GM19455 (cell line): Measurements from ENCODE around the gene TBCC.

Source experiments
- ATAC-seq: cut with Tn5 transposase; IDR thresholded peaks from one replicate; pipeline ENCODE4 v1.9.1; 2021; ENCODE audit not compliant: unreplicated experiment

The TBCC gene

DNA sequence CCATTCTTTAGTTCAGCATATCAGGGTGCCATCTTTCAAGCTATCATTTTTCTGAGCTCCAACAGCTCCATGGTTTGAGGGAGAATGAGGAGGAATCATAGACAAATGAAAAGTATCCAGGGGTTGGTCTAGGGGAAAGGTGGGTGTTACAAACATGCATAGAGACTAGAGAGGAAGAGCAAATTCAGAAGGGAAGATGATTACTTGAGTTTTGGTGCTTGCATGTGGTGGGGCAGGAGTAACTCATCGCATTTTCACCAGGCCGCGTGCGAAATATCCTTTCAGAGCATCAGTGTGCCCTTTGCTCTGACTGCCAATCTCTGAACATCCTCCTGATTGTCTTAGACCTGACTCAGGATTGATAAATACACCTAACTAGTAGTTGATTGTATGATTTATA lies 28.3 kb upstream of the TBCC start:
- ATAC-seq = no peak

DNA sequence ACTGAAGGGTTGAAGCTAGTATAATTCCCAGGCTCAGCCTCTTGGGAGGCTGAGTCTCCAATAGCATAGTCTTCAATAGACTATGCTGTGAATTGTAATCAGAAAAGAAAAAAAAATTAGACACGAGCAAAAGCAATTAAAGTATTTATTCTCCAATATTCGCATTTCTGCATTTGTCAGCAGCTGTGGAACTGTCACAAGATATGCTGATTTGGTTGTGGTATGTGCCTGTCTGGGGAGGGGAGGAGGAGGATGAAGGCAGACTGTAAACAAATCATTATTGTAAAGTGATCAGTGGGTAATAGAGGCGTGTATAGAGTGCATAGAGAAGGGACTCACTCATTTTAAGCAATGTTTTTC lies 25.8 kb upstream of the TBCC start:
- no peak for ATAC-seq

DNA sequence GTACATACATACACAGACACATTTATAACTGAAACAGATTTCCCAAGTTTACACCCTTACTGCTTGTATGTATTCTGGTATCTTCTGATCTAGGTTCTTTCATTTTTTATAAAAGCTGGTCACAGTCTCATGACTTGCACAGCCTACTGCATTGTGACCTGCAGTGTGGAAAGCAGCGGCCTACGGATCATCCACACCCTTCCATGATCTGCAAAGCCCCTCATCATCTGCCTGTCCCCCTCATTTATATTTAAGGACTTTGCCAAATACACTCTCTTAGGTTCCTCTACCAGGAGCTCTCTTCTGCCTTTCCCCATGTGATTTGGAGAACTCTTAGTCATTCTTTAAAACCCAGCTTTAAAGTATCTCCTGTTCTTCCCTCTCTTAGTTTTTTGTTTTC lies 23.9 kb upstream of the TBCC start:
- ATAC-seq = no peak

DNA sequence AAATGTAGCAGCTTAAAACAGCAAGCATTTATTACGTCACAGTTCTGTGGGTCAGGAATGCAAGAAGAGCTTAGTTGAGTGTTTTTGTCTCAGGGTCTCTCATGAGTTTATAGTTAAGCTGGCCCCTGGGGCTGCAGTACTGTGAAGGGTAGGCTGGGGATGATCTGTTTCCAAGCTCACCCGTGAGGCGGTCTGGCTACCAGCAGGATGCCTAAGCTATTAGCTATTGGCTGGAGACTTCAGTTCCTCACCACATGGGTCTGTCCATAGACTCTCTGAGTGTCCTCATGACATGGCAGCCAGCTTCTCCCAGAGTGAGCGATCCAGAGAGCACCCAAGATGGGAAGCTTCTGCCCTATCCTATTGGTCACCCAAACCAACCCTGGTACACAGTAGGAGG lies 23.1 kb upstream of the TBCC start:
- no peak for ATAC-seq

DNA sequence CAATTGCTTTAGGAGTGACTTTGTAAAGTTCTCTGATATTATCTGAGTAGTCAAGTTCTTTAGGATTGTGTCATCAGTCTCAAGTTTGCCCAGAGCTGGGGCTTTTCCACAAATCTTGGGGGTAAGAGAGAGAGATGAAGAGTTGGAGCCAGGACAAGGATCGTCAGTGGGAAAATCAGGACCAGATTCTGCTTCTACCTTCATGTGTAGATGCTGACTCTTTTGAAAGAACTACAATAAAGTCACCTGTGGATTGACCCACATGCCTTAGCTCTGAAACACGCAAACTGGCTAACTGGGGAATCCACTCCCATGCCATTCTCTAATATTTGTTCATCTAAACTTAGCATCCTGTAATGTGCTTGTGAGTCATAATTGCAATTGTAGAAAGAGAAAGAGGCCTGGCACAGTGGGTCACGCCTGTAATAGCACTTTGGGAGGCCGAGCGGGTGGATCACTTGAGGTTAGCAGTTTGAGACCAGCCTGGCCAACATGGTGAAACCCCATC lies 20.3 kb upstream of the TBCC start:
- no peak for ATAC-seq

DNA sequence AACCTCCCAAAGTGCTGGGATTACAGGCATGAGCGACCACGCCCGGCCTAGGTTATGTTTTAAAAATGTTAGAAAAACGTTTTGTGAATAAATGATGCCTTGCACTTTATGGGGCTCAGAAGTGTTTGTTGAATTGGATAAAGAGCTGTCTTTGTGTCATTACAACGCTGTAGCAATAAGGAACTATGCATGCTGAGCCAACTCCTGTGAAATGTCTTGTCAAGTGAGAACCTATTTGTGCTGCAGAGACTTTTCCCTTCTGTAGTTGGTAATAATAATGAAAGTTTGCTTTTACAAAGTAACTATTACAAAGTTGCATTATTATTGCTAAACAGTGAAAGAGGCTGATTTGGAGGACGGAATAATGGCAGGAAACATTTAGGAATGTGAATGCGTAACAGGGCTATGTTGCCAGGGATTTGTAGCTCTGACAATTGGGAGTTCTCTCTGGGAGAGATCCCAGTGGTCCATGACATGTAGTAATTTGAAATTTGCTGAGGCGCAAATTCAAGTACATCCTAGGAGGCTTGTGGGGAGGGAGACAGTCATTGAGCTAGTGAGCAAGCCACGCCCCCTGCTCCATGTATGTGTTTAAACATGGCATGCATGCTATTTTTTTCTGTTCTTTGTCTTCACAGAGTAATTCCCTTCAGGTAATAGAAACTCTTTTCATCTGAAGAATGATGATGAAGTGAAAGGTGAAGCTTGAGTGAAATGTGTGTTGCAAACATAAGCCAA lies 19.2 kb upstream of the TBCC start:
- no peak for ATAC-seq

DNA sequence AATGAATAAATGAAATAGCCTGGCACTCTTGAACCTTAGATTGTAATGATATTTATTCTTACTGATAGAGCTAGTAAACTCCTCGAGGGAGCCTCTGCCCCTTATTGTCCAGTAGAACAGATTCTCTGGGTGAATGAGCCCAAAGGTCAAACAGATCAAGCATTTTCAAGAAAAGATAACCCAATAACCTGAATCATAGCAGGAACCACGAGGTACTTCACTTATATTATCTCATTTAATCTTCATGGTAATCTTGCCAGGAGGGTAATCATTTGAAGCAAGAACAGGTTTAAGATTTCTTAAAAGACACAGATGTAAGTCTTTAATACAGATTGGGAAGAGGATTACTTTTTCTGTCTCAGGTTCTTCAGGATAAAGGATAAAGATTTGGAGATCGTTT lies 17.0 kb upstream of the TBCC start:
- ATAC-seq = no peak

DNA sequence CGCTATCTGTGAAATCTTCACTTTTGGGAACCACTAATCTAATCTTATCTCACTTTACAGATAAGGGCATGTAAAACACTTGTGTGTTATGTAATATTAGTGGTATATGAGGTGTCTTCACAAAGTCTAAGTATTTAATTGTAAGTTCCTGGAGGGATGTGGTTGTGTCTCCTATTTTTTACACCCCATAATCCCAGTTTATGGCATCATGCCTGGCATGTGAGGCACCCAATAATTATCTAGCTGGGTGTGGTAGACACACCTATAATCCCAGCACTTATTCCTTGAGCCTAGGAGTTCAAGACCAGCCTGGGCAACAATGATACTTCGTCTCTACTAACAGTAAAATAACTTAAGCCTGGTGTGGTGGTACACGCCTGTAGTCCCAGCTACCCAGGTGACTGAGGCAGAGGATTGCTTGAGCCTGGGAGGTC lies 16.5 kb upstream of the TBCC start:
- ATAC-seq = no peak

DNA sequence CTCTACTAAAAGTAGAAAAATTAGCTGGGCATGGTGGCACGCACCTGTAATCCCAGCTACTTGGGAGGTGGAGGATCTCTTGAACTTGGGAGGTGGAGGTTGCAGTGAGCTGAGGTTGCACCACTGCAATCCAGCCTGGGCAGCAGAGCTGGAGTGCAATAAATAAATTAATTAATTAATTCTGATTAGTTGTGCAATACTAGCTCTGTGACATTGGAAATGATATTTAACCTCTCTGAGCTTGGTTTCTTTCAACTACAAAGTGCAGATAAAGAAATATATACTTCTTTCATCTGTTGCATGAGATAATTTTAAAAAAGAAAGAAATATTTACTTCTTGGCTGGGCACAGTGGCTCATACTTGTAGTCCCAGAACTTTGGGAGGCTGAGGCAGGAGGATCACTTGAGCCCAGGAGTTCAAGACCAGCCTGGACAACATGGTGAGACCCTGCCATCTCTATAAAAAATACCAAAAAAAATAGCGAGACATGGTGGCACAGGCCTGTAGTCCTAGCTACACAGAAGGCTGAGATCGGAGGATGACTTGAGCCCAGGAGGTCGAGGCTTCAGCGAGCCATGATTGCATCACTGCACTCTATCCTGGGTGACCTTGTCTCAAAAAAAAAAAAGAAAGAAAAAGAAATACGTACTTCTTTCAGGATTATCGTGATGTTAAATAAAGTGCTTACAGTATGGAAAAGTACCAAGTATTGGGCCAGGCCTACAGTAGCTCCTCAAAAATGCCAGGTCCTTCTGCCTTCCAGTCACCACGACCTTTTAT lies 15.6 kb upstream of the TBCC start:
- no peak for ATAC-seq

DNA sequence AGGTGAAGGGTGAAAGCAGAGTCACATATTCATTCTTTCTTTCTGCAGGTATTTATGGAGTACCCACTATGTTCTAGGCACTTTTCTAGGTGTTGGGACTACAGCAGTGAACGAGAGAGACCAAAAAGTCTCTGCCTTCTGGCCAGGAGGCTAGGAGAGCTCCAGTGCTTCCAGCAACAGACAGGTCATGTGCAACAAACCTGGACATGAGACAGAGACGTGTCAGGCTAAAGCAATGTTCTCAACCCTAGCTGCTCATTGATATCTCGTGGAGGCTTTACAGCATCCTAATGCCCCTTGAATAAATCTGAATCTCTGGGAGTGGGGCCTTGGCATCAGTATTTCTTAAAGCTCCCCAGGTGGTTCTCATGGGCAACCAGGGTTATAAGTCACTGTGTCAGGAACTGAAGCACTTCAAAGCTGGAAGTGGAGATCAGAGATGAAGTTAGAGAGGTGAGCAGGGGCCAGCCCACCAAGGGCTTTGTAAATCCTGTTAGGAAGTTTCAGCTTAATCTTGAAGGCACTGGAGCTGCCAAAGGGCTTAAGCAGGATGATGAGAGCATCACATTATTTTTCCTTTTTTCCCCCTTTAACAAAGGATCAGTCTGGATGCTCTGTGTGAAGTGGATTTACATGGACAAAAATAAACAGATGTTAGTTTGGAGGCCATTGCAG lies 13.0 kb upstream of the TBCC start:
- ATAC-seq = no peak

DNA sequence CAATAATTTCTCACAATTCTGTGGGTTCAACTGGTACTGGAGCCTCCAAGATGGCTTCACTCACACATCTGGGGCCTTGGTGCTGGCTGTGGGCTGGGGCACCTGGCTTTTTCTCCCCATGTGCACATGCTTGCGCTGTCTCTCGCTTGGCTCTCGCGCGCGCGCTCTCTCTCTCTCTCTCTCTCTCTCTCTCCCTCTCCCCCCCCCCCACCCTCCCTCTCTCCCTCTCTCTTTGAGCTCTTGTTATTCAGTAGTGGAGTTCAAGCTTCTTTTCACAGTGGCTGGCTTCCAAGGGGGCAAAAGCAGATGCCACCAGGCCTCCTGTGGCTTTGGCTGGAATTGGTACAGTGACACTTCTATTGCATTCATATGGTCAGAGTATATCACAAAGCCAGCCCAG lies 10.8 kb upstream of the TBCC start:
- no peak for ATAC-seq

DNA sequence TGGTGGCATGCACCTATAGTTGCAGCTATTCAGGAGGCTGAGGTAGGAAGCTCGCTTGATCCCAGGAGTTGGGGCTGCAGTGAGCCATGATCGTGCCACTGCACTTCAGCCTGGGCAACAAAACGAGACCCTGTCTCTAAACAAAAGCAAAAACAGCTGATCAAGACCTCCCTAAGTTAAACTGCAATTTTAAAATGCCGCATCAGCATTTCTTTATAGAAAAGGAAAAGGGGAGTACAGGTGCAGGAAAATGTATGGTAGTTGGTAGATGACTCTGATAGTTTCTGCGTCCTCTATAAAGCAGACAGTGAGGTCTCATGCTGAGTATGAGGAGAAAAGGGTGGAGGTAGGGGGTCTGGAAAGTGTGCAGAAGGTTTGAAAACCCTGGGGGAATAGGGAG lies 8.9 kb upstream of the TBCC start:
- ATAC-seq = no peak

DNA sequence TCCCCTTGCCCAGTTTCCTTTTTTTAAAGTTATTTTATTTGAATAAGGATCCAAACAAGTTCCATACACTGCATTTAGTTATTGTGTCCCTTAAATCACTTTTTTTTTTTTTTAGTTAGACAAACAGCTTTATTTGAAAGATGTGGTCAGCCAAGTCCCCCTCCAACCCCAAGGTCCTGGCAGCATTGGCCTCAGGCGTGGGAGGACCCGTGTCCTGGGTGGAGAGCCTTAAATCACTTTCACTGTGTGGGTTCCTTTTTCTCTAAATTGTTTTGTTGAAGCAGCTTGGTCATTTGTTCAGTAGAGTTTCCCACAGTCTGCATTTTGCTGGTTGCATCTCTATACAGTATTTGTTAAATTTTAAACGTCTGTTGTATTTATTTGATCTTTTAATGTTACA lies 5.2 kb upstream of the TBCC start:
- ATAC-seq = no peak

DNA sequence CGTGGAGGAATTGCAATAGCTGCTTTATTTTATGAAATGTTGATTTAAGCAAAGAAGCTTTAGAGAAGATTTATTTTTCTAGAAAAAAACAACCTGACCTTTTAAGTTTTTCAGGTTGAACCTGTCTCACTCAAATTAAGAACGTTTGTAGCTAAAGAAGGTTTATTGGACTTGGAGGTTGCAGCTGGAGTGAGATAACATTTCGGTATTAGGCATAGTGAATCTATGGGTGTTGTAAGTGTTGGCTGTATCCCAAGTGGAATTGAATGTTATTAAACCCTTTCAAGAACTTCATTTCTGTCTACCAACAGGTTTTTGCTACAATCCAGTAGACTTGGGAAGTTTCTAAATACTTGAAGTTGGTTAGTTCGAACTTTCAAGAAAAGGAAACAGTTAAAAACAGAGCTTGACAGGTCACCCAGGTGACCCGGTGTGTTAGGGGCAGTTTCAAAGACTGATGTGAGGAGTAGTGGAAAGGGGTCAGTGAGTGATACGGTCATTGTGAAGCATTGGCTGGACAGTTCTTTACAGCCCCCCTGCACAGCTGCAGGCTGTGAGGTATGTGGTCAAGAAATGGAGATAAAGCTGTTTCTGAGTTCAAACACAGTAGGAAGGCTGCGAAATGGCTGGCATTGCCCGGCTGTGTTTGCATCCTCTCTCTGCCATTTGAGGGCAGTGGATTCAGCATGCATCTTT lies 2.4 kb upstream of the TBCC start:
- ATAC-seq = no peak

DNA sequence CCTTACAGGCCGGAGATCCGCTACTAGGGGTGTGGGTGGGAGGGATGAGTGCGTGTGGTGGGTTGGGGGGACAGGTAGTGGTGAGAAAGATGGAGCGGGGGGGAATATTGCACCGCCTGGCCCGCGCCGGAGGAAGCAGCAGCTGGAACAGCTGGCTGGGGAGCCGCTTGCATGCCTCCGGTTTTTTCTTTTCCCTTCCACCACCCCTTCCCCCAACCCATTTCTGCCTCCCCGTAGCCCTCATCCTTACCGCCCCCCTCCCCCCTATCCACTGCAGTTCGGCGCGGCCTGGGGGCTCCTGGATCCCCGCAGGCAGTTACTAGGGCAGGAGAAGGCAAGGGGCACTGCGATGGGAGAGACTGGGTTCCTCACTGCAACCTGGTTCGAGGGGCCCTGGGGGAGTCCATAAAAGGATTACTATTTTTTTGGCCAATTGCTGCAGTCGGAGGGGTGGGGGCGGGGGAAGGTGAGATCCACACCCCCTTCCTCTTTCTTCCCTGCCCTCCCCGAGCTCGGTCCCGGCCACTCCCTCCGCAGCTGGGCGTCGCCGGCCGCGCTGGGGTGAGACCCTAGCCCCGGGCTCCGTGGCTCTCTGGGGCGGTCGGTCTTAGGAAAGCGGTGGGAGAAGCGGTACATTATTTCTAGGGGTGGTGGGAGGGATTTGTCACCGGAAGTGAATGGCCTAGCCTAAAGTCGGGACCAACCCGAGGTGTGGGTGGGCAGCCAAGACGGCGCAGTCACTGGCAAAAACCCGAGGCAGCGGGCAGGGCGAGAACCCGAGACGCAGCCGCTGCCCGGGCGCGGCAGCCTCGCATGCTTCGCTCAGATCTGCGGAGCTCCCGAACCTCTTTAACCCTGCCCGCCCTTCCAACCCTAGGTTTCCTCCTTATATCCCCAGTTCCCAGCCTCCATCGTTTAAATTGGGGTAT lies 824 bp upstream of the TBCC start:
- peak; percentile 52 for ATAC-seq

DNA sequence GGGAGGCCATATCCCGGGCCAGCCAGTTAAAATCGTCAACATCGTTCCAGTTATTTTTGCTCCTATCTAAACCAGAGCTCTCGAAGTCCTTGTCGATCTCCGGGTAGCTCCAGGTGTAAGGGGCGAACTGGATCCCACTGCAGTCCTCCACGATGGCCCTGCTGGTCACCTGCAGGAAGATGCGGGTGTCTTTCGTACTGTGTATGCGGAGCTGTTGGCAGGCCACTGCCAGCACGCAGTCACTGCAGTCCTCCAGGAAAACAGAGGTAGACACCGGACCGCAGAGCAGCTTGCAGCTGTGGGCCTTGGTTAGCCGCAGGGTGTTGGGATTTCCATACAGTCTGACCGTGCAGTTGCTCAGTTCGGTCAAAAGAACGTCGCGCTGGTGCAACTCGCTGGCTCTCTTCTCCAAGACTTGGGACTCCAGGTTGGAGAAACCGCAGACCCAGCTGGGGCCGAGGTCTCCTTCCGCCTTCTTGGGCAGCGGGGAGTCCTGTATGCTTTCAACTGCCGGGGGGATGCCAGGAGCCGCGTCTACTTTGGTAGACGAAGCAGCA lies 742 bp downstream of the TBCC start:
- no peak for ATAC-seq

DNA sequence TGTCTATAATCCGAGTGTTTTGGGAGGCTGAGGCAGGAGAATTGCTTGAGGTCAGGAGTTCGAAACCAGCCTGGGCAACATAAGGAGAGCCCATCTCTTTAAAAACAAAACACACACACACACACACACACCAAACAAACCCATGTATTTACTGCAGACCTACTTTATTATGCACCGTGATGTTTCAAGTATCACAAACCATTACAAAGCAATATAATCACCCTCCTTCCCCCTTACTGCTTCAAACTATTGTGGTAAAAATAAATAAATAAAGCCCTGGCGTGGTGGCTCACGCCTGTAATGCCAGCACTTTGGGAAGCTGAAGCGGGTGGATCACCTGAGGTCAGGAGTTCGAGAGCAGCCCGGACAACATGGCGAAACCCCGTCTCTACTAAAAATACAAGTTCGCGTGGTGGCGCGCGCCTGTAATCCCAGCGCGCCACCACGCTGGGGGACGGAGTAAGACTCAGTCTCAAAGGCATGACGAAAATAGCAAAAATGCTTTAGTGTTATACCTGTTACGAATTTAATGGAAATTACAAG lies 1.5 kb downstream of the TBCC start:
- no peak for ATAC-seq

DNA sequence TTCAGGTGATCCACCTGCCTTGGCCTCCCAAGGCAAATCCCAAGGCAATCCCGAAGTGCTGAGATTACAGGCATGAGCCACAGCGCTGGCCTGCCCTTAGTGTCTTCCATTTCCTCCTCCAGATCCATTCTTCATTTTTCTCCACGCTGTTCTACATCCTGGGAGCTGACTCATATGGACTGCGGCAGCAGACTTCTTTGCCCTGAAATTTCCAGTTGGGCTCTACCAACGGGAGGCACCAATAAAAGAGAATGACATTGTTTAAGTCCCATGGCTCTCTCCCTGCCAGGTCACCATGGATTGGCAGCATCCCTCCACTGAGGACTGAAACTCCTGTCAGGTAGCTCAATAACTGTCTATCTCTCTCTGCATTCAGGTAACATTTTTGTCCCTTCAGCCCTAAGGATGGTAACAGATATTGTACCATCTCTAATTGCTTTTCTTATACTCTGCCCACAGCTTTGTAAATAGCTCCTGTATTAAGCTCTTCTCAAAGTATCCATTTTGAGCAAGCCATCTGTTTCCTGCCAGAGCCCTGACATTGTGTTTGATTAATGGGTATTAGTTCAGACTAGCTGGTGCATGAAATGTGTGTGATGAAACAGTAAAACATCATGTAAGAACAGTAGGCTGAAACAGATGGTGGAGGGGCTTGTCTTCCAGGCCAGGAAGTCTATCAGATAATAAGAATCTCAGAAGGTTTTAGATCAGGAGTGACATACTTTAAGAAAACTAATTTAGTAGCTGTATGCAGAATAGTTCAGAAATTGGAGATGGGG lies 3.6 kb downstream of the TBCC start:
- no peak for ATAC-seq

DNA sequence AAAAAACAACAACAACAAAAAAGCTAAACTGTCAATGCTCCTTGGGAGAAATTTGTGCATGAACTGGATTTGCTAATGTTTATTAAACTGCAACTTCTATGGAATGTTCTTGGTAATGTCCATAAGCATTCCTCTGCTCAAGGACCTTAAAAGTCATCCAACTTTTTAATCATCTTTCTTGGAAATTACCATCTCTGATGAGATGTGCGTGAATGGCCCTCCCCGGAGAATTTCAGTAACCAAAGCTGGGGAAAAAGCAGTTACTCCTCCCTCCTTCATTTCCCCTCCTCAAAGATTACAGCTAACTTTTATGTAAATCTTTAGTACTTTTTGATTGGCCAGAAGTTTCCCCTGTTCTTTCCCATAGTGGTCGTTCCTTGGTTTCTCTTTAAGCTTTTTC lies 5.2 kb downstream of the TBCC start:
- no peak for ATAC-seq
